ENCODE data around the gene GPR137C.

The GPR137C gene

GRCh38 chr14:52686176-52686575 is 133.5 kb downstream of the GPR137C start:
- no peak for DNase-seq

Data from activated T-cell treated with anti-CD3 and anti-CD28 coated beads, Interleukin-2, amount 50 U/mL, for 1 hour (primary cell).